Endodermal cell (in vitro differentiated cells): Measurements from ENCODE around the gene COL5A3. TPM values are rescaled to one million over a fixed set of nuclear protein-coding genes. Genes with fewer than 3 reads are reported as not detected.

ENCODE experiments used
- DNase-seq: peaks from one replicate; pipeline ENCODE4 v3.0.0-alpha.2; 2017
- H3K27ac ChIP-seq: 2 replicates; pipeline ENCODE4 v1.5.1; 2013; ENCODE audit warnings: mild to moderate bottlenecking, low read depth, low read length, moderate library complexity
- H3K27me3 ChIP-seq: 2 replicates; pipeline ENCODE4 v1.6.1; 2013; ENCODE audit warnings: mild to moderate bottlenecking, low read length, moderate library complexity; ENCODE audit not compliant: insufficient read depth, control insufficient read depth, poor library complexity, severe bottlenecking
- H3K36me3 ChIP-seq: 2 replicates; pipeline ENCODE4 v1.7.0; 2013; ENCODE audit warnings: mild to moderate bottlenecking, low read length, moderate library complexity; ENCODE audit not compliant: control insufficient read depth, insufficient read depth
- H3K4me1 ChIP-seq: one replicate; pipeline ENCODE4 v1.7.0; 2013; ENCODE audit warnings: low read length; ENCODE audit not compliant: control insufficient read depth, insufficient read depth
- H3K4me3 ChIP-seq: 2 replicates; pipeline ENCODE4 v1.5.1; 2013; ENCODE audit warnings: mild to moderate bottlenecking, low read length, moderate library complexity
- H3K9ac ChIP-seq: 2 replicates; pipeline ENCODE4 v1.6.1; 2013; ENCODE audit warnings: mild to moderate bottlenecking, low read length, moderate library complexity; ENCODE audit not compliant: poor library complexity, severe bottlenecking; ENCODE audit errors: extremely low read depth
- H3K9me3 ChIP-seq: 2 replicates; pipeline ENCODE4 v1.6.1; 2013; ENCODE audit warnings: mild to moderate bottlenecking, low read length, moderate library complexity; ENCODE audit not compliant: control insufficient read depth
- H3K27ac Mint-ChIP-seq: 2 replicates; pipeline ENCODE4 v1.8.0; 2020; ENCODE audit warnings: mixed read lengths
- H3K27me3 Mint-ChIP-seq: 2 replicates; pipeline ENCODE4 v1.8.0; 2021; ENCODE audit warnings: mild to moderate bottlenecking, mixed read lengths; ENCODE audit not compliant: insufficient read depth
- H3K36me3 Mint-ChIP-seq: 2 replicates; pipeline ENCODE4 v1.8.0; 2020; ENCODE audit warnings: low read depth, mixed read lengths
- H3K4me1 Mint-ChIP-seq: 2 replicates; pipeline ENCODE4 v1.8.0; 2020; ENCODE audit warnings: mixed read lengths
- H3K4me3 Mint-ChIP-seq: 2 replicates; pipeline ENCODE4 v1.8.0; 2020; ENCODE audit warnings: mild to moderate bottlenecking, moderate library complexity, mixed read lengths
- H3K9me3 Mint-ChIP-seq: 2 replicates; pipeline ENCODE4 v1.8.0; 2020; ENCODE audit warnings: mild to moderate bottlenecking, mixed read lengths
- CTCF ChIP-seq: fragments of 200-600 bp; sonication (generic); conservative IDR thresholded peaks from 2 replicates; pipeline ENCODE4 v1.5.0; 2021; ENCODE audit warnings: antibody characterized with exemption, mild to moderate bottlenecking
- WGBS, 2 experiments: methylation state at CpG; one replicate each; pipeline versions ENCODE4 v1.1.5 to v1.1.7; 2013; ENCODE audit warnings: missing lambda C conversion rate in 2 of 2, mixed read lengths in 1 of 2; ENCODE audit not compliant: insufficient coverage in 1 of 2, insufficient read length in 1 of 2; 5-methylcytosine and 5-hydroxymethylcytosine counted together
- total RNA-seq, 2 donors: library from RNA; stranded (reverse); fragmentation: NEBNext Ultra II Directional in 1 of 2; extraction: Animal tissue kit (Norgen Biotek cat#: 25700) in 1 of 2; gene quantifications; 2 replicates in 1 of 2; 3 replicates in 1 of 2; pipeline ENCODE4 v1.2.1, GENCODE V29; 2021

Gene COL5A3
- total RNA-seq, 2 donors from 2014 or later, result 0.04 TPM; not detected in 1

- no peak for TF ChIP-seq CTCF
- no peak overlapping the region for H3K4me3 ChIP-seq
- H3K4me3 Mint-ChIP-seq, result no peak overlapping the region
- no peak overlapping the region for H3K9ac ChIP-seq
- no peaks in the 10 kb centered on the region for H3K9me3 ChIP-seq
- H3K4me1 Mint-ChIP-seq, result peaks cover 7% of the 10 kb centered on the region
- H3K36me3 ChIP-seq, result no peaks in the 10 kb centered on the region
- no peaks in the 10 kb centered on the region for H3K4me1 ChIP-seq
- H3K9me3 Mint-ChIP-seq, result no peaks in the 10 kb centered on the region
- H3K27ac Mint-ChIP-seq, result no peak overlapping the region
- H3K27me3 Mint-ChIP-seq, result peaks cover 54% of the 10 kb centered on the region
- H3K36me3 Mint-ChIP-seq, result no peaks in the 10 kb centered on the region
- DNase-seq, result no peak
- 58 to 71% methylated on average over 3 to 13 of the region's 13 CpGs for WGBS, 2 experiments
- no peak overlapping the region for H3K27ac ChIP-seq
- peaks cover 46% of the 10 kb centered on the region for H3K27me3 ChIP-seq
These were observed 2.7 kb downstream of the COL5A3 start for GRCh38 chr19:10007371-10008183.

GRCh38 chr19:10006752-10007323 is 3.5 kb downstream of the COL5A3 start:
- Histone ChIP-seq H3K9me3 (no peaks in the 10 kb centered on the region), H3K27me3 (peaks cover 39% of the 10 kb centered on the region), H3K9ac (no peak overlapping the region), H3K4me3 (no peak overlapping the region), H3K4me1 (no peaks in the 10 kb centered on the region), H3K36me3 (no peaks in the 10 kb centered on the region), H3K27ac (no peak overlapping the region)
- DNase-seq, result no peak
- H3K9me3 Mint-ChIP-seq, result no peaks in the 10 kb centered on the region
- peaks cover 48% of the 10 kb centered on the region for H3K27me3 Mint-ChIP-seq
- H3K4me1 Mint-ChIP-seq, result peaks cover 7% of the 10 kb centered on the region
- no peak overlapping the region for H3K4me3 Mint-ChIP-seq
- no peak for TF ChIP-seq CTCF
- no peaks in the 10 kb centered on the region for H3K36me3 Mint-ChIP-seq
- no peak overlapping the region for H3K27ac Mint-ChIP-seq

GRCh38 chr19:10006335-10006708 is 4.0 kb downstream of the COL5A3 start:
- no peak overlapping the region for H3K4me3 Mint-ChIP-seq
- H3K9me3 ChIP-seq, result no peaks in the 10 kb centered on the region
- 40 to 74% methylated on average over 1 to 7 of the region's 7 CpGs for WGBS, 2 experiments
- peaks cover 7% of the 10 kb centered on the region for H3K4me1 Mint-ChIP-seq
- peaks cover 33% of the 10 kb centered on the region for H3K27me3 ChIP-seq
- no peaks in the 10 kb centered on the region for H3K36me3 ChIP-seq
- no peak for DNase-seq
- H3K9ac ChIP-seq, result no peak overlapping the region
- H3K36me3 Mint-ChIP-seq, result no peaks in the 10 kb centered on the region
- no peak for TF ChIP-seq CTCF
- H3K27me3 Mint-ChIP-seq, result peaks cover 43% of the 10 kb centered on the region
- H3K4me3 ChIP-seq, result no peak overlapping the region
- no peaks in the 10 kb centered on the region for H3K4me1 ChIP-seq
- H3K27ac ChIP-seq, result no peak overlapping the region
- H3K27ac Mint-ChIP-seq, result no peak overlapping the region
- no peaks in the 10 kb centered on the region for H3K9me3 Mint-ChIP-seq
